NCI-H146 treated with DMSO at 0.1 percent for 48 hours (cell line): Measurements from ENCODE around the gene SLC30A3.
"Not testable (repeated sequence)": the region's sequence is repeated elsewhere in the genome, so short reads cannot be mapped to it uniquely, and the experiment has no call there.

Experiments used
- DNase-seq: peaks from one replicate; lab custom pipeline; 2025; ENCODE audit not compliant: unreplicated experiment; lab: John Stamatoyannopoulos, UW

The SLC30A3 gene, protein sequence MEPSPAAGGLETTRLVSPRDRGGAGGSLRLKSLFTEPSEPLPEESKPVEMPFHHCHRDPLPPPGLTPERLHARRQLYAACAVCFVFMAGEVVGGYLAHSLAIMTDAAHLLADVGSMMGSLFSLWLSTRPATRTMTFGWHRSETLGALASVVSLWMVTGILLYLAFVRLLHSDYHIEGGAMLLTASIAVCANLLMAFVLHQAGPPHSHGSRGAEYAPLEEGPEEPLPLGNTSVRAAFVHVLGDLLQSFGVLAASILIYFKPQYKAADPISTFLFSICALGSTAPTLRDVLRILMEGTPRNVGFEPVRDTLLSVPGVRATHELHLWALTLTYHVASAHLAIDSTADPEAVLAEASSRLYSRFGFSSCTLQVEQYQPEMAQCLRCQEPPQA

DNA sequence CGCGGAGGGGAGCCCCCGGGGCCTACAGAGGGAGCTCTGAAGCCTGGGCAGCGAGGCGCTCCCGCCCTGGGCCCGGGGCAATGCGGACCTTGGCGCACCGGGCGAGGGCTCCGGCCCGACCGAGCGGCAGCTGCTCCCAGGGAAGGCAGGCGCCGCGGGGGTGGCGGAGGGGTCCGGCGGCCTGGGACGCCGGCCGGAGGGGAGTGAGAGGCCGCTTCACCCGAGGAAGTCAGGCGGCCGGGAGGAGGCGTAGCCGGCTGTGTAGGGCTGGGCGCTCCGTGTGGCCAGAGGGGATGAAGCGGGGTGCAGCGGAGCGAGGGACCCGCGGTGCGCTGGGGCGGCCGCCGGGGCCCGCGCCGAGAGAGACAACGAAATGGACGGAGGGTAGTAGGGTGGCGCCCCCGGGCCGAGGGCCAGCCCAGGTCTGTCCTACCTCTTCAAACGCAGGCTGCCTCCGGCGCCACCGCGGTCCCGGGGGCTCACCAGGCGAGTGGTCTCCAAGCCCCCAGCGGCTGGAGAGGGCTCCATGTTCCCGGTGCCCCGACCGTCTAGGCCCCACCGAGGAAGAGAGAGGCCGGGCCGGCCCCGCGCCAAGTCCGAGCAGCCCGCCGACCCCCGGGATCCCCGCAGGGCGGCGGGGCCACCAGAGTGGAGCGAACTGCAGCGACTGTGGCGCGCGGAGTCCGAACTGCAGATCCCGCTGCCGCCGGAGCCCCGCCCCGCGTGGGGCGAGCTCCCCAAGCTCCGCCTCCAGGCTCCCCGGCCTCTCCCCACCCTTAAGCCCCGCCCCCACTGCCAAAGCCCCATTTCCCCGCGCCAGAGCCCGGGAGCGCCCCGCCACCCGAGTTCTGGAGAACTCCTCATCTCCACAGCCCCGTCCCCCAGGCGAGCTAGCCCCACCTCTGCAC is at the start of gene SLC30A3:
Gene SLC30A3 (minus strand): TSS at position 669 of the 908 bp plus-strand sequence. CDS start 141 bp downstream, at position 528.
- peak; percentile 3 for DNase-seq

DNA sequence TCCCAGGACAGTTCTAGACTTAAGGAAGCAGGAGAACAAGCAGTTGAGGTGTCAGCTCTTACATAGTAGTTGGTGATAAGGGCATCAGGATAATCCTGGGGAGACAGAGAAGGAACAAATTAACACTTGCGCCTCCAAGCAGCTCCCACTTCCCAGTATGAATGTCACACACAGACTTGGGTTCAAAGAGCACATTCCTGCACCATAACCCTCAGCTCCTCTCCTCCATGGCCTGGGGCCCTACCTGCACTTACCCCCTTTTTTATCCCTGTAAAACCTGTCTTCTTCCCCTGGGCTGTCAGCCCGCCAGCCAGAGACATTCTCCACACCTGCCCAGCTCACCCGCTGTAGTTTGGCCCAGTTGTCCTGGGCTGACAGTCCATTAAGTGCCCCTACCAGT is 49.3 kb upstream of the SLC30A3 start:
- no peak for DNase-seq

DNA sequence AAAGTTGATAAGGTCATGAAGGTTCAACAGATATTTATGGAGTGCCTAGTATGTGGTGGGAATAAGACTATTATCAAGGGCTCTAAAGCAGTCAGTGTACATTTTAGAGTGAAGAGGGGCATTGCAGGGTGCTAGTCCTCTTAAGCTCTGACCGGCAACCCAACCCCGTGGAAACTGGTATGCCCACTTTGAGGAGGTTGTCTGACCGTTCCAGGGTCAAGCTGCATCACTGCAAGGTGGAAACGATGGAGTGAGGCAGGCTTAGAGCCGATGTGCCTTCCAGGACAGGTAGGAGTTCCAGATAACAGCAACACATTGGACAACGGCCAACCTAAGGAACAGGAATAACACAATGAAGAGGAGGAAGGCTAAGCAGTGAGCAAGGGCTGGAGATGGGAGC is 46.8 kb upstream of the SLC30A3 start:
- DNase-seq: no peak

DNA sequence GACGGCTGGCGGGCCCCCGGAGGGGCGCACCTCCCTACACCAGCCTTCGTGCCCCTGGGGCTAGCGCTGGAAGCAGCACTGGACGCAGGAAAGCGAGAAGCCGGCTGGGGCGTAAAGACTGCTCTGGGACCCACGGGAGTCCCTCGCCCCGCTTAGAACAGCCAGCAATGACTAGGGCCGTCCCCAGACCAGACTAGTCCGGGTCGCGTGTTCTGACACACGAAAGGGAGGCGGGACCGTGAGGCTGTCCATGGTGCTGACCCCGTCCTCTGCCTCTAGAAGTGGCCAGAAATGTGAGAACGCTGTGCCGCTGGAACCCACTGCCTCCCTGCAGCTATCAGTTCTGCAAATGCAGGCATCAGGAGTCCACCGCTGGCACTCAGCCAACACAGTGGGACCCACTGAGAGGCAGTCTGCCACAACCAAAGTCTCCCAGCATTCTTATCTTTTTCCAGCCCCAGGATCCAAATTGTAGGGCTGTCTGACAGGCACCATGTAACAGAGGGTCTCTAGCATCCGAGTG is 45.6 kb upstream of the SLC30A3 start, which contains the start of gene UCN:
Gene UCN (minus strand): TSS at position 87 of the 523 bp plus-strand sequence. CDS start 550 bp downstream, outside the sequence.
- DNase-seq: no peak

DNA sequence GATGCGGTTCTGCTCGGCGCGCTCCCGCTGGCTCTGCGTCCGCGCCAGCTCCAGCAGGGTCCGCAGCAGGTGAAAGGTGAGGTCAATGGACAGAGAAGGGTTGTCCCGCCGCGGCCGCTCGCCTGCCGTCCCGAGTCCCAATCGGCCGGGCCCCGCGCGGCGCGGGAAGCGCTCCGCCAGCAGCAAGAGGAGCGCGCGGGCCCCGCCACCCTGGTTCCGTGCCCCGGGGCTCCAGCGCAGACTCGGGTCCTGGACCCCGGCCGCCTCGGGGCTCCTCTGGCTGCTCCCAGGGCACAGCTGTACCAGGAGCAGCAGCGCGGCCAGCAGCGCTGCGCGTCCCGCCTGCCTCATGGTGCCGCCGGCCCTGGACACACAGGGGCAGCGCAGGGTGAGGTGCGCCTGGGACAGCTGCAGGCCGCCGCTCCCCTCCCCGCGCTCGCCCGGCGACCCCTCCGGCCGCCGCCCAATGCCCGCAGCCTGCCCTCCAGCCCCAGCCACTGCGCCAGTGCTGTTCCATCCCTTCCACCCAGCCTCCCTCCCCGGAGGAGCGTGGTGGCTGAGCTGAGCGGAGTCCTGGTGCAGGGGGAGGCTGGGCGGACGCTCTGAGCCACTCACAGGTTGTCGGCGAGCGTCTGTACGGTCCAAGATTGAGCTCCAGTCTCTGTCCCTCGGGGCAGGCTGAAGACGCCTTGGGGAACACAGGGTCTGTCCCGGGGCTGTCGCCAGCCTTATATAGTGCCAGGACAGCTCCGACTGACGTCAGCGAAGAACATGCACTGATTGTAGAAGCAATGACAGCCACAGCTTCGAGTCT is 44.9 kb upstream of the SLC30A3 start:
- no peak for DNase-seq

DNA sequence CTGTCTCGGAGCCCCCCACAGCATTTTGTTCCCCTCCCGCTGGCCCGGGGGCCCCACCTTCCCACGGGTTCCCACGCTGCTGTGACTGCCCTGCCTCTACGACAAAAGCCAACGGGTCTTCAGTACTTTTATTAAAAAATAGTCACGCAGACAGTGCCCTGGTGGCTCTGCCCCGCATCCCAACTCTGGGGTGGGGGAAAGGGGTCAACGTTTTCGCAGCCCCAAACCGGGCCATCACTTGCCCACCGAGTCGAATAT is 44.4 kb upstream of the SLC30A3 start:
- DNase-seq: no peak

DNA sequence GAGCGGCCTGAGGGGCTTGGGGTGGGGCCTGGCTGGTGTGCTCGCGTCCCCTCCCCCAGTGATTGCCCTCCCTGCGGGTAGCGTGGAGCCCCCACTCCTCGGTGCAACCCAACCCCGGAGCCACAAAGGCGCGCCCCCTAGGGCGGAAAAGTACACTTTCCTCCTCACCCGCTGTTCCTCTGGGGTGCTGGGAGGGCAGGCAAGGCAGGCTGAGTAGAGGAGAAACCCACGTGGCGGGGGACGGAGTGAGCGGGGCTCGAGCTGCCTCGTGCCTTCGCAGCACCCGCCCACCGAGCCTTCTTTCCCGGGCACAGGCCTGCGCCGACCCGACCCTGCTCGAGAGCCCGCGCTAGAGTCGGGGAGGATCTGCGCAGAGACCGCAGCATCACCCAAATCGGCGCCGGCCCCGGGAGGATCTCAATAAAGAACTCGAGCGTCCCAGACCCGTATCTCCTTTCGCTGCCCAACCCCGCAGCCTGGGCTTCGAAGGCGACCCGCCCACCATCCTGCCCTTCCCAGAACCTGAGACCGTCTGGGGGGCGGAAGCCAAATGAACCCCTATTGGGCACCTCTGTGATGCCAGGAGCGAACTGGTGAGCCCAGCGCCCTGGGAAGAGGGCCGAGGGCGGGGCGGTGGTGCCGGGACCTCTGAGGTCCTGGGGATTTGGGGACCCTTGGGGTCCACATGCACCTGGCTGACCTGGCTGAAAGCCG is 43.9 kb upstream of the SLC30A3 start:
- DNase-seq: no peak

DNA sequence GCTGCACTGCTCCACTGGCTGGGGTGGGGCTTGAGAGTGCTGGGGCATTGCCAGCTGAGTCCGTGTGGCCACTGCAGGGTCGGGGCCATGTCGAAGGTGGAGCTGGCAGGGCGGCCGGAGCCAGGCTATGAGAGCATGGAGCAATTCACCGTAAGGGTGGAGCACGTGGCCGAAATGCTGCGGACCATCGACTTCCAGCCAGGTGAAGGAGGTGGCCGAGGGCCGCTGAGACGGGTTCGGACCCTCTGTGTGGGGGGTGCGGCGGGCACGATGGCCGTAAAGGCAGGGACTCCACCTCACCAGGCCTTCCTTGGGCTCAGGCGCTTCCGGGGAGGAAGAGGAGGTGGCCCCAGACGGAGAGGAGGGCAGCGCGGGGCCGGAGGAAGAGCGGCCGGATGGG is 43.3 kb upstream of the SLC30A3 start:
- no peak for DNase-seq

DNA sequence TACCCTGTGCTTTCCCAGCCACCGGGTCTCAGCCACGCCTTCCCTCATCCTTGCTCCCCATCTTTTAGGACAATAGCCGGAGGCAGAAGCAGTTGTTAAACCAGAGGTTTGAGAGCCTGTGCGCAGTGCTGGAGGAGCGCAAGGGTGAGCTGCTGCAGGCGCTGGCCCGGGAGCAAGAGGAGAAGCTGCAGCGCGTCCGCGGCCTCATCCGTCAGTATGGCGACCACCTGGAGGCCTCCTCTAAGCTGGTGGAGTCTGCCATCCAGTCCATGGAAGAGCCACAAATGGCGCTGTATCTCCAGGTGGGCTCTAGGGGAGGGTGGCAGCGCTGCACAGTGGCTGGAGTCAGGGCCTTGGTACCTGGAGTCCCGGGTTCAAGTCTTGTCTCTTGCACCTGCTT is 42.7 kb upstream of the SLC30A3 start:
- DNase-seq: no peak

DNA sequence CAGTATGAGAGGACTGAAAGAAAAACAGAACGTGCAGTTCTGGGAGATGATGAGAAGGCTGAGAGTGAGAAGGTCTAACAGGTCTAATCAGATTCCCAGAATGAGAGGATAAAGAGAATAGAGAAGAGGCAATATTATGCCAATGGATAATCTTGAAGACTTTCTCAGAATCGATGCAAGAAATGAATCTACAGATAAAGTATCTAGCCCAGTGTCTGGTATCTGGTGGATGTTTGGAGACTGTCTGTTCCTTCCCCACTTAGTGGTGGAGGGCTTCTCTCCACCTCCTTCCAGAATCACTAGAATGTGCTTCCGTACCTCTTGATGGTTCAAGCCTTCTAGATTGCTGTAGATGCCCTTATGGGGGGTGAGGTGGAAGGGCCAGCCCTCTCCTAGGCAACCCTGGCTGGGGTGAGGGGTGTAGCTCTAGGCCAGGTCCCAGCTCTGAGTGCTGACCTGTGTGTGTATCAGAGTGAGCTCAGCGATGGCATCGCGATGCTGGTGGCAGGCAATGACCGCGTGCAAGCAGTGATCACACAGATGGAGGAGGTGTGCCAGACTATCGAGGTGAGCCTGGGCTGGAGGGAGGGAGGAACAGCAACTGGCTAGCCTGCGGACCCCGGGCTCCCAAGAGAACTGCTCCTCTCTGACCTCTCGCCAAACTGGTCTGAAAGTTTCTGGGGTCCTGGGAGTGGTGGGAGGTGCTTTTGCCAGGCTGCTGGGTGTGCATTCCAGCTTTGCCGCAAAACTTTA is 41.8 kb upstream of the SLC30A3 start:
- DNase-seq: no peak

DNA sequence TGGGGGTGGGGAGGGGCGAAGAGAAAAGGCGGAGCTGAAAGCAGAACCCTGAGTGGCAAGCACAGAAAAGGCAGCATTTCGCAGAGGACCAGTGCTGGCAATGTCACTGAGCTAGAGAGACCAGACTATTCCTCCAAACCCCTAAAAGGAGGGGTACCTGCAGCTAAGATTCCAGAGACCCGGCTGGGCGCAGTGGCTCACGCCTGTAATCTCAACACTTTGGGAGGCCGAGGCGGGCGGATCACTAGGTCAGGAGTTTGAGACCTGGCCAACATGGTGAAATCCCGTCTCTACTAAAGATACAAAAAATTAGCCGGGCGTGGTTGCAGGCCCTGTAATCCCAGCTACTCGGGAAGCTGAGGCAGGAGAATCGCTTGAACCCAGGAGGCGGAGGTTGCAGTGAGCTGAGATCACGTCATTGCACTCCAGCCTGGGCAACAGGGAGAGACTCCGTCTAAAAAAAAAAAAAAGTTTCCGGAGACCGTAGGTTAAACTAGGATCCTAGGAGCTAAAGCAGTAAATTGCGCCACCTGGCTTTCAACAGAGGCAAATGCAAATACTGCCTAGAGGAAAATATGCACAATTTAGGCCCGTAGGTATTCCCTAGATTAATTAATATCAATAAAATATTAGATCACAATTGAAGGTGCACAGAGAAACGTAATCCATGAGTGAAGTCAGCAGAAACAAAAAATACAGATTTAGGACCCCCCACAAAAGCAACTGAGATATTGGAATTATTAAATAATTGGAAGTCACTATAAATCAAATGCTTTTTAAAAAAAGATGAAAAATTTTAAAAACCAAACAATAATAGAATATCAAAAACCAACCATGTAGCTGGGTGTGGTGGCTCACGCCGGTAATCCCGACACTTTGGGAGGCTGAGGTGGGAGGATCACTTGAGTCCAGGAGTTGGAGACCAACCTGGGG is 40.5 kb upstream of the SLC30A3 start:
- DNase-seq: peak; percentile 62

DNA sequence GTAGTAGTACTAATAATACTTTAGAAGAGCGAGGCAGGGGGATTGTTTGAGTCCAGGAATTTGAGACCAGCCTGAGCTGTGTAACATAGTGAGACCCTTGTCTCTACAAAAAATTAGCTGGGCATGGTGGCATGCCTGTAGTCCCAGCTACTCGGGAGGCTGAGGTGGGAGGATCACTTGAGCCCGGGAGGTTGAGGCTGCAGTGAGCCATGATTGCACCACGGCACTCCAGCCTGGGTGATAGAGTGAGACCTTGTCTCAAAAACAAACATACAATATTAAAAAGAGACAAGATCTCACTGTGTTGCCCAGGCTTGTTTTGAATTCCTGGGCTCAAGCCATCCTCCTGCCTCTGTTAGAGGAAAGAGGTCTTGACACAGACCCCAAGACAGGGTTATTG is 37.8 kb upstream of the SLC30A3 start:
- not testable (repeated sequence) for DNase-seq

DNA sequence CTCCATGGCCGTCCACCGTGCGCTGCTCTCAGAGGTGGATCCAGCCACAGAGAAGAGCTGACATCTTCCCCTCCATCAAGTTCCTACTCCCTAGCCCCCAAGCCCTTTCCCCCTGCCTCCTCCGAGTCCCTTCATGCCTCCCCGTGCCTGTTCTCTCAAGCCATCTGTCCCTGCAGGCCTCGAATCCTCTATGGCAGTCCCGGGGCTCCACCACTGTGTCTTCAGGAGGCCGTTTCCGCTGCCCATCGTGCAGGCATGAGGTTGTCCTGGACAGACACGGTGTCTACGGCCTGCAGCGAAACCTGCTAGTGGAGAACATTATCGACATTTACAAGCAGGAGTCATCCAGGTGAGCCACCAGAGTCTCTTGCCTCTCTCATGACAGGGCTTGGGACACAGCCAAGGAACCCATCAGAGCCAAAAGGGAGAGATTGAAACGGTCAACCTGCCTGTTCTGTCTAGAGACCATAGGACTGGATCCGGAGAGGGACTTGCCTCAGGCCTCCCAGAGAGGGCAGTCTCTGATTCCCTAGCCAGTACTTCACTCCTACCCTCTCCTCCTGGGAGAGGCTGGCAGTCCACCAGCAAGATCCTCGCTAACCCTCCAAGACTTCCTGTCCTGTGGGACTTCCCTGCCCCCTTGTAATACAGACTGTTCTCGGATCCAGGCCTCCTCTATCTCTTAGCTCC is 35.7 kb upstream of the SLC30A3 start:
- no peak for DNase-seq

DNA sequence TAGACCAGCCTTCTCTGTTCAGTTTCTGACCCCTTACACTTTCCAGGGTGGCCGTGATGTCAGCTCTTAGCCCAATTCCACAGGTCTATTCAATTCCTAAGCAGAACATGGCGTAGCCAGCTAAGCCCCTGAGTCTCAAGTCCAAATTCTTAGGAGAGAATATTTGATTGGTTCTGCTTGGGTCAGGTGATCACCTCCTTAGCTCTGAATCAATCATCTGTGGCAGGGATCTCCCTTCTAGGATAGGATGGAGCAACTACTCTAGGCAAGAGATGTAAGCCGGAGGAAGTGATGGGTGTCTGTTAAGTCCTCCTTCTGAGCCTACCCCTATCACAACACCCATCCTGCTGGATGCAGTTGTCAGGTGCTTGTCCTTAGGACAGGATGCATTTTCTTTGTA is 34.3 kb upstream of the SLC30A3 start:
- DNase-seq: no peak

DNA sequence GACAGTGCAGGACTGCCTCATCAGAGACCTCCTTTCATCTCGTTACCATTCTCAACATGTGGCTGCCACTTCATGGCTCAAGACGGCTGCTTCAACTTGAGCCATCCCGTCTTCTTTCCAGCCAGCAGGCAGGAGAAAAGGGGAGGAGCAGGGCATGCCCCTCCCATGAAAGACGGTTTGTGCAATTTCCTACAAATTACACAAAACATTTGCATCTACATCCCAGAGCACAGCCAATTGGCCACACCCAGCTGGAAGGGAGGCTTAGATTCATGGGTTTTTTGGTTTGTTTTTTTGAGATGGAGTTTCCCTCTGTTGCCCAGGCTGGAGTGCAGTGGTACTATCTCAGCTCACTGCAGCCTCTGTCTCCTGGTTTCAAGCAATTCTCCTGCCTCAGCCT is 33.6 kb upstream of the SLC30A3 start:
- no peak for DNase-seq

DNA sequence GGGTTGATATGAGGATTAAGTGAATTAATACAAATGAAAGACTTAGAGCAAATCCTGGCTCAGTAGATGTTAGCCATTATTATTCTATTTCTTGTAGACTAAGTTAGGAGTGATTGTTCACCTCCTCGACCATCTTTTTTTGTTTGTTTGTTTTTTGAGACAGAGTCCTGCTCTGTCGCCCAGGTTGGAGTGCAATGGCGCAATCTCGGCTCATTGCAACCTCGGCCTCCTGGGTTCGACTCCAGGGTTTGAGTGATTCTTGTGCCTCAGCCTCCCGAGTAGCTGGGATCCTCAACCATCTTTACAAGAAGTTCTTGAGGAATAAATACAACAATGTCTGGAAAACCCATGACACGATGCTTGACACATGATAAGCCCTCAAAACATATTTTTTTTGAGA is 32.1 kb upstream of the SLC30A3 start:
- no peak for DNase-seq

DNA sequence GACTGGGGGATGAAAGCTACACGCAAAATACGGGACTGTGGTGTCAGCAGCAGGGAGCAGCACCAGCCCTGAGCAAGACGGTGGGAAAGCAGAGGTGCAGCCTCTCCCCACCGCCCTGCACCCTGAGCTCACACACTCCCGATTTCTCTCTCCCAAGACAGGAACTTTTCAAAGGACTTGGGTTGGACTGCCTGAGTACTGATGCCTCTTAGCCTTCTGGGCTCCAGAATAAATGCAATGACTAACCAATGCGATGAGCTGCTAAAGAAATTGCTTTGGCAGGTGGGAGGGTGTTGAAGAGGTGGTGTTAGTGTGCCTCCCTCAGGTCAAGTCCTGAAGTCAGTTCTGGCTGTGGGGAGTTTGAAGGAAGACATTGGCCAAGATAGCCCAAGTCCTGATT is 29.0 kb upstream of the SLC30A3 start:
- no peak for DNase-seq

DNA sequence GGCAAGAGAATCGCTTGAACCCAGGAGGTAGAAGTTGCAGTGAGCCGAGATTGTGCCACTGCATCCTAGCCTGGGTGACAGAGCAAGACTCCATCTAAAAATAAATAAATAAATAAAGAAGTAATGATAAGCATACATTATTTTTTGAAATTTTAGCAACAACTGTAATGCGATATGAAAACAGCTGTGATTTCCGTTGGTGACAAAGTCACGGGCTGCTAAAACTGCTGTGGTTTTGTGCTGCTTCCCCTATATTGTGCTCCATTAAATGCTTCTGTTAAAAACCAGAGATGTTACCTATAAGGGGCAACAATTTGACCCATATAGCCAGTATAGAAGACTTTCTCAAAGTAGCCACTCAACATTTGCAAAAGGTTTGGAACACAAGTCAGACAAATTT is 27.7 kb upstream of the SLC30A3 start:
- DNase-seq: no peak
